ENCODE measurements around the gene KLB. TPM values are rescaled to one million over a fixed set of nuclear protein-coding genes. Genes with fewer than 3 reads are reported as not detected.
A peak's percentile ranks its signal among the peaks of the same experiment; 100 is the strongest.

KLB gene
- polyA plus RNA-seq, 10 donors = 0.05 to 0.13 (median 0.07) TPM

GRCh38 chr4:39458505-39459300 is 52.0 kb downstream of the KLB start, which contains the start of the genes LIAS and RPL9:
TSS of gene LIAS (plus strand) at chr4:39459056. CDS start at chr4:39459118, 62 bp downstream.
TSS of gene RPL9 (minus strand) at chr4:39458922. CDS start at chr4:39458439, 483 bp downstream.
- peak; percentile 99 for DNase-seq

- peak in 1 of 3 donors; percentile 48 for DNase-seq
These were observed 58.3 kb downstream of the KLB start for GRCh38 chr4:39464886-39465501.

- no peak for DNase-seq
These were observed 60.0 kb downstream of the KLB start for GRCh38 chr4:39466747-39467146.

- DNase-seq = no peak
These were observed 60.7 kb downstream of the KLB start for GRCh38 chr4:39467464-39467863.

GRCh38 chr4:39469429-39470077 is 62.8 kb downstream of the KLB start:
- DNase-seq = peak; percentile 54 to 78 (median 71)

- DNase-seq = no peak
These were observed 63.7 kb downstream of the KLB start for GRCh38 chr4:39470402-39470801.

- DNase-seq = no peak
These were observed 65.7 kb downstream of the KLB start for GRCh38 chr4:39472396-39472795.

- no peak for DNase-seq
These were observed 69.6 kb downstream of the KLB start for GRCh38 chr4:39476187-39476895.

GRCh38 chr4:39480251-39480650 is 73.5 kb downstream of the KLB start:
- DNase-seq = no peak

GRCh38 chr4:39480902-39481695 is 74.4 kb downstream of the KLB start:
- peak in 1 of 3 donors; percentile 16 for DNase-seq

GRCh38 chr4:39484582-39485272 is 78.0 kb downstream of the KLB start:
- DNase-seq = no peak

- no peak for DNase-seq
These were observed 79.6 kb downstream of the KLB start for GRCh38 chr4:39486221-39486804.

- no peak for DNase-seq
These were observed 83.6 kb downstream of the KLB start for GRCh38 chr4:39490322-39490721.

GRCh38 chr4:39494354-39494753 is 87.6 kb downstream of the KLB start:
- no peak for DNase-seq

GRCh38 chr4:39495446-39496213 is 88.9 kb downstream of the KLB start:
- DNase-seq = peak in 1 of 3 donors; percentile 14

GRCh38 chr4:39497909-39498726 is 91.4 kb downstream of the KLB start:
- no peak for DNase-seq

GRCh38 chr4:39498727-39499020 is 91.9 kb downstream of the KLB start:
- no peak for DNase-seq

All from muscle of back (tissue), 11 donors.